ENCODE measurements around the gene CACNA1B.

Gene CACNA1B

DNA sequence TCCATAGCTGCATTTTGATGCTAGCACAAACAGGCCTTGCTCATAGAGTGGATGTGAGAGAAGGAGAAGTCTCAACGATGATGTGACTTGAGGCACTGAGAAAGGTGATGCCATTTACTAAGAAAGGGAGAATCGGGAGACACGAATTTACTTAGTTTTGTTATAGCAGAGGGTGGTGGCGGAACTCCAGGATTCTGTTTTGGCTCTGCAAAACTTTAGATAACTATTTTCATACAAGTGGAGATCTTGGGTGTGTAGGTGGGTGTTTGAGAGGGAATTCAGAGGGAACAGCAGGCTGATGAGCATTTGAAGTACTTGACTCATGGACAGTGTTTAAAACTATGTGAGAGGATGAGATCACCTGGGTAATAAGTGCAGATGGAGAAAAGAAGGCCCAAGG lies 43.2 kb downstream of the CACNA1B start:
- DNase-seq = no peak

DNA sequence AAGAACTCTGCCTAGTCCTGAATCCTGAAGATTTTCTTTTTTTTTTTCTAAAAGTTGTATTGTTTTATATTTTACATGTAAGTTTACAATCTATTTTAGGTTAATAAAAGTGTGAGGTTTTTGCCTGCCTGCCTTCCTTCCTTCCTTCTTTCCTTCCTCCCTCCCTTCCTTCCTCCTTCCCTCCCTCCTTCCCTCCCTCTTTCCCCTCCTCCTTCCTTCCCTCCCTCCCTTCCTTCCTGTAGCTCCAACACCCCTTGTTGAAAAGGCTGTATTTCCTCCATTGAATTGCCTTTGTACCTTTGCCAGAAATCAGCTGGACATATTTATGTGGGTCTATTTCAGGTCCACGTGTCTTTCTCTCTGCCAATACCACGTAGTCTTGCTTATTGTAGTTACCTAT lies 46.6 kb downstream of the CACNA1B start:
- DNase-seq = no peak

DNA sequence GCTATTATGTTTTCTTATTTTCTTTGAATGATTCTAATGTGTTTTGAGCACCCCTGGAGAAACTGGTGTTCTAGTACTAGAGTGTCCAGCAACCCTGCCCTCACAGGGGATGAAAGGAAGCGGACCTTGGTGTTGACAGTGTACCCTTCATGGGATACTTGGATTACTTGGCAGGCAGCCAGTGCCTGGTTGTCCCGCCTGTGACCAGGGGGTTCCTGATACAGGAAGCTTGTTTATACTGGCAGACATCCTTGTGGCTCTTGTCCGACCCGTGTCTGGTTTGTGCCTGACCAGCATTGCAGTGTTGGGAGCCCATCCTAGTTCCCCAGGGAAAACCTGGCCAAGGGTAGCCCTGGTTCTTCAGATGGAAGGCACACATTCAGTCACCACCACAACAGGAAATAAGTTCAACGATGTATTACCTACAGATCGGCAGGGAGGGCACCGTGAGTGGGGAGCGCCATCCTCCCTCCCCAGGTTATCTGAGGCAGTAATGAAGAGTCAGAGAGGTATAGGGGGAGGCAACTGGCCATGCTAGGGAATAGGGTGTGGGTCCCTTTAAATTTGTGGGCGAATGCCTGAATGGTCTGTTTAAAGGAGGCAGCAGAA lies 47.3 kb downstream of the CACNA1B start:
- no peak for DNase-seq

DNA sequence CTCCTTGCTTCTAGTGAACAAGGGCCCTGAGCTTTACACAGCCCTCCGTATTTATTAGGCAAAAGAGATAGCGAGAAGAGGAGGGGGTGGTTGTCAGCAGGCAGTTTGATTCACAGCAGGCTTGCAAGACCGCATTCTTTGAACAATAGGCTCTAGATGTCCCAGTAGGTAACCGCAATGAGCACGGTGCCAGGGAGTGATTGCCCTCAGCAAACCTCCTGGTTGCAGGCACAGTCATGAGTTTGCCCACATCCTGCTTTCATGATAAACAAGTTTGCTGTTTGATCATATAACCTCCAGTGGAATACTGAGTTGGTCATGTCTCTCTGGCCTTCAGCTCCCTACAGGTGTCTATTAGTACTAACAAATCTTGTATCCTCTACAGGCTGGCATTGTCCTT lies 66.1 kb downstream of the CACNA1B start:
- peak in 1 of 5 experiments; percentile 18 for DNase-seq

DNA sequence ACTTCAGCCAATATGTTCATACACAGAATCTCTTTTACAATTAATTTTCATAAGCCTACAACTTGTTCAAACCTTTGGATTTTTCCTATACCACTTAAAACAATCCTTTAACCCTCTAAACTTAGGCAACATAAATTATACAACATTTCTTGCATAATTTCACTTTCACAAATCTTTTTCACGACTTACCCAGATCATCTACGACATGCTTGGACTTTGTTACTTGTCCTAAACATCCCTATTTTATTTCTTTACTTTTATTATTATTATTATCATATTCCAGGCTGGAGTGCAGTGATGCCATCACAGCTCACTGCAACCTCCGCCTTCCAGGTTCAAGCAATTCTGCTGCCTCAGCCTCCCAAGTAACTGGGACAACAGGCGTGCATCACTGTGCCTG lies 68.0 kb downstream of the CACNA1B start:
- no peak for DNase-seq

DNA sequence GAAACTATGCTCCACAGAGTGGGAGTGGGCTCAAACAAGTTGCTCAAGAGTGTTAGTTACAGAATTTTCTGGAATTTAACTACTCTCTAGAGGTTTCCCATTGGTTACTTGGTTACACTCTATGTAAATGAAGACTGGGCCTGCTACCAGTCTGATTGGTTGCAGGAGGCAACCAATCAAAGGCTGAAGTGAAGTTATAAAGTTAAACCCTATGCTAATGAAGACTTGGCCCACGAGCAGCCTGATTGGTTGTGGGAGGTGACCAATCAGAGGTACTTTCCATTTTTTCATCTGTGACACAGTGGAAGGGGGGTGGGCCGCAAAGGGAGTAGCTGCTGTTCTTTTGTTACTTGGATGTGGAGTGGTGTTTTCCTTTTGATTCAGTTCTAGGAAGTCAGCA lies 69.4 kb downstream of the CACNA1B start:
- DNase-seq = no peak

DNA sequence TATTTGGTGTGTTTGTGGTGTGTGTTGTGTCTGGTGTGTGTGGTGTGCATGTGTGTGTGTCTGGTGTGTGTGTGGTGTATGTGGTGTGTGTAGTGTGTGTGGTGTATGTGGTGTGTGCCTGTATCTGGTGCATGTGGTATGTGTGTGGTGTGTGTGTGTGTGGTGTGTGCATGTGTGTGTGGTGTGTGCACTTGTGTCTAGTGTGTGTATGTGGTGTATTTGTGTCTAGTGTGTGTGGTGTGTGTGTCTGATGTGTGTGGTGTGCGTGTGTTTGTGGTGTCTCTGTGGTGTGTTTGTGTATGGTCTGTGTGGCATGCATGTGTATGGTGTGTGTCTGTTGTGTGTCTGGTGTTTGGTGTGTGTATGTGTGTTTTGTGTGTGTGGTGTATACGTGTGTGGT lies 71.1 kb downstream of the CACNA1B start:
- DNase-seq = no peak

DNA sequence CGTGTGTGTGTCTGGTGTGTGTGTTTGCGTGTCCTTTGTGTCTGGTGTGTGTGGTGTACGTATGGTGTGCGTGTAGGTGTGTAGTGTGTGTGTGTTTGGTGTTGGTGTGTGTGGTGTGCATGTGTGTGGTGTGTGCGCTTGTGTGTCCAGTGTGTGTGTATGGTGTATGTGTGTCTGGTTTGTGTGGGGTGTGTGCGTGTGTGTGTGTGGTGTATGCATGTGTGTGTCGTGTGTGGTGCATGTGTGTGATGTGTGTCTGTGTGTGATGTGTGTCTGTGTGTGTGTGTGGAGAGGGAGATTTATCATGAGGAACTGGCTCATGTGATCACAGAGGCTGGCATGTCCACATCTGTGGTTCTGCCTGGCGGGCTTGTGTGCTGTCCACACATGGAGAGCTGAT lies 71.7 kb downstream of the CACNA1B start:
- no peak for DNase-seq

DNA sequence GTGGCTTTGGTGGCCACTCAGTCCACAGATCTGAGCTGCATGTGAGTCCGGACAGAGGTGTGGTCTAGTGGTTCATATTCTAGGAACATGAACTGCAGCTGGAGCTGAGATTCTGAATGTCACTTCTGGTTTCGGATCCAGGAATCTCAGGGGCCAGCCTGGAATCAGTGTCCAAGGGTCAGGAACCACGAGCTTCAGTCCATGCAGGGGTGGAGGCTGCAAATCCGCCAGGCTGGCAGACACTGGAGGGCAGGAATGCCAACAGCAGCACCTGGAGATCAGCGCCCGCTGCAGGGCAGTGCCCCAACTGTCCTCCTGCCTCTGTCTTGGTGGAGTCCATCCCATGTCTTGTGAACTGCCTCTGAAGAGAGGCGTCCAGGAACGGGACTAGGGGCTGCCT lies 73.5 kb downstream of the CACNA1B start:
- DNase-seq = no peak

DNA sequence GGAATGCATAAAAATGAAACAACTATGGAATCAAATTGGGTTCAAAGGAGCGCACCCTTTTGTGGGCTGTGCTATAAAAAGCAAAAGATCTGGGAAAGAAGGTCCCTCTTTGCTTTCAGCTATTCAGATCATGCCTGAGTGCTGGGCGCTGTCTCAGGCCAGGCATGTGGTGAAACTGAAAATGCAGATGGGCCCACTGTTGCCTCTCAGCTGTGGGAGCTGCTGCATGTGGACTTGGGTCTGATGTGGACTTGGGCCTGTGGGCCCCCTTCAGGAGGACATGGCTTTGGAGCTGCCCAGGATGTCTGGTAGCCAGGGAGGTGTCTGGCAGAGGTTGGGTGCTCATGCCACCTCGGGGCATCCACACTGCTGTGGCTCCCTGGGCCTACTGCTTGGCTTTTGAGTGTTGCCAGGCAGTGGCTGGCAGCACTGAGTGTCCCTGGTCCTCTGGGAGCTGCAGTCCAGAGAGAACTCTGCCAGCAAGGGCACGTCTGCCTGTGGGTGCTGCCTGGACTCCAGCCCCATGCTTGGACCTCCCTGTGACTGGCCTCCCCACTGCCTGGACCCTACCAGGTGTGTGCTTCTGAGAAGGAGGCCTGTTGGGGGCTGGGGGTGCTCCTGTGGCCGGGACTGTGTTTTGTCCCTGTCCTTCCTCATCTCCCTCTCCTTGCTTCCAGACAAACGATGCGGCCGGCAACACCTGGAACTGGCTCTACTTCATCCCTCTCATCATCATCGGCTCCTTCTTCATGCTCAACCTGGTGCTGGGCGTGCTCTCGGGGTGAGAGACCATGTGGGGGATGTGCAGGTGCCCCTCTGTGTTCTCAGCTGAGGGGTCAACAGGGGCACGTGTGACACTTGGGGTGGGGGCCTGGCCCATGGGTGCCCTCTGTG lies 74.3 kb downstream of the CACNA1B start:
- no peak for DNase-seq

DNA sequence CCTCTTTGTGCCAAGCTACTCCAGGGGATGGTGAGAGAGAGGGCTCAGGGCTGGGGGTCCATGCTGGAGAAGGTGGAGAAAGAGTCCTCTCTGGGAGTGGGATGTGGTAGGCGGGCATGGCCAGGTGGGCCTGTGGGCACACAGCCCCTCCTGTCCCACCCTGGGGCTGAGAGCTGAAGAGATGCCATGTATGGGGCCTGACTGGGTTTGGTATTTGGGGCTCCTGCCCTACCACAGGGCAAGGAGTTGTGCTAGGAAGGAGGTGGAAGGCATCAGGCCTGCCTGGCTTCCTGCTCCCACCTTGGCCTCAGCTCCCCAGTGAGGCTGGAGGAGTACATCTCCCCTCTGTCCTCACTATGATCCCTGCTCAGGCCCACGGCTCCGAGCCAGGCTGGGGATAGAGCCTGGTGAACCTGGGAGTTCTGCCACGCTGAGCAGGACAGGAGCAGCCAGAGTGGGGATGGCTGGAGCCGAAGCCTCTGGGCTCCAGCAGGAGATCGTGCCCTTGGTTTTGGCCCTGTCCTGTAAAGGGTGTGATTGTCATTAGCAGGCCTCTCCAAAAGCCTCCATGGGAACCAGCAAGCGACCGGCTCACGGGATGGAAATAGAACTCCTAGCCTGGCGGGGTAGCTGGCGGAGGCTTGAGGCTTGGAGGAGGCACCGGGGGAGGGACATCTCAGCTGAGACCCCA lies 75.5 kb downstream of the CACNA1B start:
- no peak for DNase-seq

DNA sequence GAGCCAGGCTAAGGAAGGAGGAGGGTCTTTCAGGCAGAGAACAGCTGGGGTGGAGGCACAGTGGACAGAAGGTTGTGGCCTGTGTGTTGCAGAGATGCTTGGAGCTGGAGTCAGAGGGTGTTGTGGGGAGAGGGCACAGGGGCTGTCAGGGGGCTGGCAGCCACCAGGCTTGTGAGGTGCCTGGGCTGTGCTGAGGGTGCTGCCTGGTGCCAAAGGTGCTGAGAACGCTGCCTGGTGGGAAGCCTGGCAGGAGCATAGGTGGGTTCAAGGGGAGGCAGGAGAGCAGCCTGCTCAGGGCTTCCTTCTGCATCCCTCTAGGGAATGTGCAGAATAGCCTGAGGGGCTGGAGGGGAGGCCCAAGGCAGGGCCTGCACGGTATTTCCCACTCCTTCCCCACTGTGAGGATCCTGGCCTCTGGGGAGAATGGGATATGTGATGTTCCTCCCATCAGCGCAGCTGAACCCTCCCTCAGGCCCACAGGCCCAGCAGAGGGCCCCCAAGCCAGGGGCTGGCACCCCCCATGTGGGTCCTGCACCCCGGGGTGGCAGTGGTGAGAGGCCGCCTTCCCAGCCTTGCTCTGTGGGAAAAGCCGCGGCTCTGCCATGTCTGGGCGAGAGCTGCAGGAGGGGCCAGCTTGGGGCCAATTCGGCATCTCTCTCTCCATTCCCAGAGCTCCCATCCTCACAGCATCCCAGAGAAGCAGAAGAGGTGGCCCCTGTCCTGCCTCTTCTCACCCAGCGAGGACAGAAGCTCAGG lies 76.3 kb downstream of the CACNA1B start:
- no peak for DNase-seq

DNA sequence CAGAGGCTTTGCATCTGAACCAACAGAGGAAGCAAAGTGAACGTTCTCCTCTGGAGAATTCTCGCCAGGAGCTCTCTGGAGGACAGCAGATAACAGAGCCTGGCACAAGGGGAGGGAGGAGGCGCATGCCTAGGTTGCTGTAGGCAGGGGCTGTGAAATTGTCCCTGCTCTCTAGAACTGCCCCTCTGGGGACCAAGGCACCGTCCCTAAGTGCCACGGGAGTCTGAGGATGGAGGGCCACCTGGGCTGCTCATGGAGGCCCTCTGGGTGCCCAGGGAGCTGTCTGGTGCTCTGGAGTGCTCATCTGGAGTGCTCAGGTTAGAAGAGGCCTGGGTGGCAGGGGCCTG lies 77.6 kb downstream of the CACNA1B start:
- no peak for DNase-seq

DNA sequence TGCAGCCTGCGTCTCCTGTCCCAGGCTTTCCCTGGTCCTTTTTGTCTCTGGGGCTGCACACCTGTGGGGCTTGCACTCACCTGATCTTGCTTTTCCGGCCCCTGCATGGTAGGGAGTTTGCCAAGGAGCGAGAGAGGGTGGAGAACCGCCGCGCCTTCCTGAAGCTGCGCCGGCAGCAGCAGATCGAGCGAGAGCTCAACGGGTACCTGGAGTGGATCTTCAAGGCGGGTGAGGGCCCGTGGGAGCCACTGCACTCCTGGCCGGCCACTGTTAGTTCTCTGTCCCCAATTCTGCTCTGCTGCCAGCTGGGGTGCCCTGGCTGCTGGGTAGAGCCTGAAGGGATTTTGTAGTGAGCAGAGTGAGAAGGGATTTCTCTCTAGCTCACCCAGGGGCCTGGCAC lies 78.0 kb downstream of the CACNA1B start:
- no peak for DNase-seq

DNA sequence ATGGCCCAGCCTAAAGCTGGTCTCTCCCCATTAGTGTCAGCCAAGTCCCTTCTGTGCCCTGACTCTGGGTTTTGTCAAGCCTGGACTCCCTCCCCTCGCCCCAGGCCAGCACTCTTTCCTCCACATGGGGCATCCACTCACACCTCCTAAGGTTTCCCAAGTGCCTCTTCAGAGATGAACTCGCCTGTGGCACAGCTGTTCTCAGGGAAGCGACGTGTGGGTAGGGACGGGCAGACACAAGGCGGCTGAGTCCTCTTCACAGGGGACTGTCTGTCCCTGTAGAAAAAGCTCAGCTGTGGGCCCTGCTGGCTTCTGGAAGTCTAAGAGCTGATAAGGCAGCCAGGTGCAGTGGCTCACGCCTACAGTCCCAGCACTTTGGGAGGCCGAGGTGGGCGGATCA lies 78.5 kb downstream of the CACNA1B start:
- no peak for DNase-seq

DNA sequence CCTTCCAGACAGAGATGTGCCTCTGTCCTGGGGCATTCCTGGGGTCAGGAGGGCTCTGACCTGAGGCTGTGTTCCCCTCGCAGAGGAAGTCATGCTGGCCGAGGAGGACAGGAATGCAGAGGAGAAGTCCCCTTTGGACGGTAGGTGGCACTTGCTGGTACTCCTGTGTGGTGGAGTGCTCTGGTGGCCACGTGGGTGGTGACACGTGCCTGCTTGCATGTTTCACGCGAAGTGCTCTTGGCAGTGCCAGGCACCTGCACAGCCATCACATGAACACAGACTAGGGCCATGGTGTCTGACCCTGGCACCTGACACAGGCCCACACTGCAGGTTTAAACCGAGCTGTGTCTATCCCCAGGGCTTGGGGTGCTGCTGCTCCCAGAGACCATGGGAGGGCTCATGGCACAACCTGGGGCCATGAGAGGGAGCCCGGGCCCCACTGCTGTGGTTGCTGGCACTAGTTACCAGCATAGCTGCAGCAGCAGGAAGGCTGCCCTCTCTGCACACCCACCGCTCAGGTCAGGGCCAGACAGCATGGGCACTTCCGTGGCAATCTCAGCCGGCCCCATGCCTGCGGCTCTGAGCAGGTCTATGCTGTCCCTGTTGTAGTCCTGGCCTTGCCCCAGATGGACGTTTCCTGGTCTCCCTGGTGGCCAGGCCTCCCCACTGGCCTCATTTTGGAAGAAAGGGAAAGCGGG lies 79.3 kb downstream of the CACNA1B start:
- no peak for DNase-seq

DNA sequence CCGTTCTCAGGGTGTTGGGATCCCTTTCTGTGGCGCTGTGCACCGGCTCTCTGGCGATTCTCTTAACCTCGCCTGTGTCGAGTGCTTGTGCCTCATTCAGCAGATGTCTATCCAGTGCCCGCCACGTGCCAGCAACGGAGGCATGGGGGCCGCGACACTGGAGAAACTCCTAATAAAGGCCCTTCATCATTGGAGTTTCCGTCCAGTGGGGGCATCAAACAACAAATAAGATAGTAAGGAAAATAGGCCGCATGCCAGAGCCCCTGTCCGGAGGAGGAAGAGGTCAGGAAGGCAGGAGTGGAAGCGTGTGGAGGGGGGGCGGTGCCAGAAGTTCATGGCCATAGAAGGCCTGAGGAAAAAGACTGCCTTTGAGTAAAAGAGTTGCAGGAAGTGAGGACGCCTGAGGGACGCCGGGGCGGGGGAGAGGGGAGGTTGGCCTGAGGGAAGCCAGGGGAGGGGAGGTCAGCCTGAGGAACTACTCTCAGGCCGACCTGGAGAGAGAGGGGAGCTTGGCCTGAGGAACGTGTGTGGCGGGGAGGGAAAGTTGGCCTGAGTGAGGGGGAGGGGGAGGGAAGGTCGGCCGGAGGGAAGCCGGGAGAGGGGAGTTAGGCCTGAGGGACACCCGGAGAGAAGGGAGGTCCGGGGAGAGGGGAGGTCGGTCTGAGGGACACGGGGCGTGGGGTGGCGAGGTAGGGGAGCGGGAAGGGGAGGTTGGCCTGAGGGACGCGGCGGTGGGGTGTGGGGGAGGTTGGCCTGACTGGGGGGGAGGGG lies 82.2 kb downstream of the CACNA1B start:
- DNase-seq = no peak

DNA sequence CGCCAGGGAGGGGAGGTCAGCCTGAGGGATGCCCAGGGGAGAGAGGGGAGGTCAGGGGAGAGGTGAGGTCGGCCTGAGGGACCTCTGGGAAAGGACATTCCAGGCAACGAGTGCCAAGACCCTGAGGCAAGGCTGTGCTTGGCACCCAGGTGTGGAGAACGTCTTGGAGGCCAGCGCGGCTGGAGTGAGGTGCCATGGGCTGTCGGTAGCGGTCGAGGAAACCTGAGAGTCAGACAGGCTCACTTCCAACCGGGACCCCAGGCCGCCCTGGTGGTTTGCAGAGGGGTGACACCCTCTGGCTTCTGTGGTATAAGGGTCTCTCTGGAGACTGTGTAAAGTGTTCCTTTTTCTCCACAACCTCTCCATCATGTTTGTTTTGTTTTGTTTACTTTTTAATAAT lies 82.9 kb downstream of the CACNA1B start:
- no peak for DNase-seq

DNA sequence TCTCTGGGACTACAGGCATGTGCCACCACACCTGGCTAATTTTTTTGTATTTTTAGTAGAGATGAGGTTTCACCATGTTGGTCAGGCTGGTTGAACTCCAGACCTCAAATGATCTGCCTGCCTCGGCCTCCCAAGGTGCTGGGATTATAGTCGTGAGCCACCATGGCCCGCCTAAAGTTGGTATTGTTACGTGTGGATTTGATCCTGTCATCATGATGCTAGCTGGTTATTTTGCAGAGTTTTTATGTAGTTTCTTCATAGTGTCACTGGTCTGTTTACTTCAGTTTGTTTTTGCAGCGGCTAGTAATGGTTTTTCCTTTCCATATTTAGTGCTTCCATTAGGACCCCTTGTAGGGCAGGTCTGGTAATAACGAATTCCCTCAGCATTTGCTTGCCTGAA lies 85.9 kb downstream of the CACNA1B start:
- DNase-seq = no peak

DNA sequence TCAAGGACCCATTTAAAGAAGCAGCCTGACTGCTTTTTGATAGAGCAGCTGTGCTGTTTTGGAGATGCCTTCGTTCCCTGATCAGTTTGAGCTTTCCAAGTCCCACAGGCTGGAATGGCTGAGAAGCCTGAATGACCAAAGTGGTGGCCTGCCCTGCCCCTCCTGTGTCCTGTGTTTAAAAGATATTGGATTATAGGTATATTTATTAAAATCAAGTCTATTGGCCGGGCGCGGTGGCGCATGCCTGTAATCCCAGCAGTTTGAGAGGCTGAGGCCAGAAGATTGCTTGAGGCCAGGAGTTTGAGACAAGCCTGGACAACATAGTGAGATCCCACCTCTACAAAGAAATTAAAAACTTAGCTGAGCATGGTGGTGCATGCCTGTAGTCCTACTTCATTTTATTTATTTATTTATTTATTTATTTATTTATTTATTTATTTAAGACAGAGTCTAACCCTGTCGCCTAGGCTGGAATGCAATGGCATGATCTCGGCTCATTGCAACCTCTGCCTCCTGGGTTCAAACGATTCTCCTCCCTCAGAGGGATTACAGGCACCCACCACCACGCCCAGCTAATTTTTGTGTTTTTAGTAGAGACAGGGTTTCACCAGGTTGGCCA lies 87.7 kb downstream of the CACNA1B start:
- no peak for DNase-seq

DNA sequence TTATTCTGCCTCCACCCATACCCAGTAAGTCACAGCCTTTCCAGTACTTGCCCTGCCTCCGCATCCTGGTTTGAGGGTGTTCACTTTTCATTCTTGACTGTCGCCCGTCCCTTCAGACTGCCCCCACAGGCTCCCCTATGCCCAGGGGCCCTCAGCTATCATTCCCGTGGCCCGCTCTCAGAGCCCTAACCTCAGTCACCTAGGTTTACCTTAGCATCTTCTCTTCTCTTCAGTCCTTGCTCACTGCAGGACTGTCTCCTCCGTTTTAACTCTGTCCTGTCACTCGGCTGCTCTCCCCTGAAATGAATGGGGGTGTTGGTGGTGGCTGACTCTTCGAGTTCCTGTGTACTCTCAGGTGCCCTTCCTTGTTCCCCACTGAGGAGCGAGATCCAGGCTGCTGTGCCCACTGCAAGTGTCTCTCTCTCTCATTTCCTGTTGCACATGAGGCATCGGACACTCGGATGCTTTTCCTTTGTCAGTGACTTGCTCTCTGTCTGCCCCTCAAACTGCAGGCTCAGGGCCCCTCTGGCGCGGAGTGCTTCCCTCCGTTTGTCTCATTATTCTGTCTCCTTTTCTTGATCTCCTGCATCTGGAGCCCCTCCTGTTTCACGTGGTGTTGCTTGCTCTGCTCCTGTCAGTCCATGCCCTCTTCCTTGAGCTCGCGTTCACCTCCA lies 89.8 kb downstream of the CACNA1B start:
- DNase-seq = no peak

Data from T-helper 2 cell (primary cell).